ENCODE results near the gene AGAP1. TPM values are rescaled to one million over a fixed set of nuclear protein-coding genes. Genes with fewer than 3 reads are reported as not detected.
A peak's percentile ranks its signal among the peaks of the same experiment; 100 is the strongest.

The AGAP1 gene
- total RNA-seq, 4 donors from 2014 or later = 33.7 to 39.9 (median 35.6) TPM

DNA sequence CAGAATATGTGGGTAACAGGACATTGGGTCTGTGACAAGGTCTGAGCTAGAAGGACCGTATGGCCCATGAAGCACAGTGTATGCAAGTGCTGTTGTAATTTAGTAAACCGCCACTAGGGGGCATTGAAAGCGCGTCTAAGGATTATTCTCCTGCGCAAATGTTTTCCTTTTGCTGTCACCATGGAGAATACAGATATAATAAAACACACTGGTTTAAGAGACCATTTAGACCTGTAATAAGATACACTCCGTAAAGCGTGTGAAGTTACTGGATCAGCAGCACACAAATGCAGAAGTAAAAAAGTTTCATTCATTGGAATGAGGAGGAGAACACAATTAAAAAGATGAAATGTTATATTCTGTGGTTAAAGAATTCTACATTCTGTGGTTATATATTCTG is 272.4 kb downstream of the AGAP1 start:
- no peak for TF ChIP-seq POLR2A (IDR thresholded peaks at IDR 0.05)
- TF ChIP-seq, protein P1, sequence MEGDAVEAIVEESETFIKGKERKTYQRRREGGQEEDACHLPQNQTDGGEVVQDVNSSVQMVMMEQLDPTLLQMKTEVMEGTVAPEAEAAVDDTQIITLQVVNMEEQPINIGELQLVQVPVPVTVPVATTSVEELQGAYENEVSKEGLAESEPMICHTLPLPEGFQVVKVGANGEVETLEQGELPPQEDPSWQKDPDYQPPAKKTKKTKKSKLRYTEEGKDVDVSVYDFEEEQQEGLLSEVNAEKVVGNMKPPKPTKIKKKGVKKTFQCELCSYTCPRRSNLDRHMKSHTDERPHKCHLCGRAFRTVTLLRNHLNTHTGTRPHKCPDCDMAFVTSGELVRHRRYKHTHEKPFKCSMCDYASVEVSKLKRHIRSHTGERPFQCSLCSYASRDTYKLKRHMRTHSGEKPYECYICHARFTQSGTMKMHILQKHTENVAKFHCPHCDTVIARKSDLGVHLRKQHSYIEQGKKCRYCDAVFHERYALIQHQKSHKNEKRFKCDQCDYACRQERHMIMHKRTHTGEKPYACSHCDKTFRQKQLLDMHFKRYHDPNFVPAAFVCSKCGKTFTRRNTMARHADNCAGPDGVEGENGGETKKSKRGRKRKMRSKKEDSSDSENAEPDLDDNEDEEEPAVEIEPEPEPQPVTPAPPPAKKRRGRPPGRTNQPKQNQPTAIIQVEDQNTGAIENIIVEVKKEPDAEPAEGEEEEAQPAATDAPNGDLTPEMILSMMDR (IDR thresholded peaks at IDR 0.05) = peak; percentile 75 to 95 (median 80)
- H3K27ac ChIP-seq = no peak overlapping the region
- peaks cover 0 to 31% (median 0%) of the 10 kb centered on the region in 3 donors for H3K36me3 ChIP-seq
- no peaks in the 10 kb centered on the region for H3K27me3 ChIP-seq
- peaks cover 0 to 4% (median 0%) of the 10 kb centered on the region in 4 donors for H3K4me1 ChIP-seq
- no peaks in the 10 kb centered on the region for H3K9me3 ChIP-seq
- H3K4me3 ChIP-seq = no peak overlapping the region
- DNase-seq (ENCODE audit: low spot score in 2 of 2) = peak in 1 of 2 donors; percentile 88
- 2 to 5% methylated on average over 7 of the region's 7 CpGs for WGBS, 2 donors

DNA sequence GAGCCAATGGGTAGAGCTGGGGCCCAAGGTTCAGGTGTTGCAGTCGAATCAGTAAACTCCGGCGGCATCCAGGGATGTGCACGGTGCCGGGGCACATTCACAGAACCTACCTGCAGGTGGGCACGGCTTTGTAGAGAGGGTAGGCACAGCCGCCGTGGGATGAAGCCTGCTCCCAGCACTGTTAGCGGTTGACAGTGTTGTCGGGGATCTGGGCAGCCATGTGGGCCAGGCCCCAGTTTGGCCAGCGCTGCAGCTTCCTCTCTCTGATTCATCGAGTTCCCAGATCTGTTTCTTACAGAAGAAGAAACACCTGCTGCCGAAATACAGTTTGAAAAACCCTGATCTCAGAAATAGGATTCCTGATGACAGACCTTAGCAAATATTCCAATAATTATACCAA is 274.8 kb downstream of the AGAP1 start:
- DNase-seq (ENCODE audit: low spot score in 2 of 2) = no peak
- no peaks in the 10 kb centered on the region for H3K9me3 ChIP-seq
- no peak overlapping the region for H3K27ac ChIP-seq
- WGBS, 2 donors = 92 to 96% methylated on average over 12 to 13 of the region's 13 CpGs
- H3K27me3 ChIP-seq = no peaks in the 10 kb centered on the region
- TF ChIP-seq POLR2A (IDR thresholded peaks at IDR 0.05) (no peak), EP300 (IDR thresholded peaks at IDR 0.05) (no peak)
- TF ChIP-seq, protein P1 (IDR thresholded peaks at IDR 0.05) = no peak
- no peak overlapping the region for H3K4me3 ChIP-seq
- H3K4me1 ChIP-seq = peaks cover 0 to 4% (median 0%) of the 10 kb centered on the region in 4 donors
- H3K36me3 ChIP-seq = peaks cover 0 to 33% (median 0%) of the 10 kb centered on the region in 3 donors

DNA sequence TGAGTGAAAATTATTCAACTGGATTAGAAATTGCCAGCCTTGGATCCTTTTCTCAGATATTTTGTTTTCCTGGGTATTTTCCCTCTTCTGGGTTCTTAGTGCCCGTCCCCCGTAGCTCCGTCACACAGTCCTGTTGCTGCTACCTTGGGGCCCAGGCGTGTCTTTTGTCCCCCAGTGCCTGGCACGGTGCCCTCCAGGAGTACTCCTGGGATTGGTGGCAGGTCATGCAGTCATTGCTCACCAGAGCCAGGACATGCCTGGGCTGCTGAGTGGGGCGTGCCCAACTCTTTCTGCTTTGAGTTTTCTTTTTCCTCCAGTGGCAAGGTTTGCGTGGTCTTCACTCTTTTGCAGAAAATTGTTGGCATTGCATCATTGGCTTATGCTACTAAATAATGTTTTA is 275.2 kb downstream of the AGAP1 start:
- H3K4me3 ChIP-seq = no peak overlapping the region
- H3K4me1 ChIP-seq = peaks cover 0 to 4% (median 0%) of the 10 kb centered on the region in 4 donors
- no peaks in the 10 kb centered on the region for H3K27me3 ChIP-seq
- no peak overlapping the region for H3K27ac ChIP-seq
- TF ChIP-seq POLR2A (IDR thresholded peaks at IDR 0.05) (no peak), EP300 (IDR thresholded peaks at IDR 0.05) (no peak)
- TF ChIP-seq, protein P1 (IDR thresholded peaks at IDR 0.05) = no peak
- no peak for DNase-seq (ENCODE audit: low spot score in 2 of 2)
- no peaks in the 10 kb centered on the region for H3K9me3 ChIP-seq
- WGBS, 2 donors = 94 to 97% methylated on average over 7 of the region's 7 CpGs
- peaks cover 0 to 28% (median 0%) of the 10 kb centered on the region in 3 donors for H3K36me3 ChIP-seq

DNA sequence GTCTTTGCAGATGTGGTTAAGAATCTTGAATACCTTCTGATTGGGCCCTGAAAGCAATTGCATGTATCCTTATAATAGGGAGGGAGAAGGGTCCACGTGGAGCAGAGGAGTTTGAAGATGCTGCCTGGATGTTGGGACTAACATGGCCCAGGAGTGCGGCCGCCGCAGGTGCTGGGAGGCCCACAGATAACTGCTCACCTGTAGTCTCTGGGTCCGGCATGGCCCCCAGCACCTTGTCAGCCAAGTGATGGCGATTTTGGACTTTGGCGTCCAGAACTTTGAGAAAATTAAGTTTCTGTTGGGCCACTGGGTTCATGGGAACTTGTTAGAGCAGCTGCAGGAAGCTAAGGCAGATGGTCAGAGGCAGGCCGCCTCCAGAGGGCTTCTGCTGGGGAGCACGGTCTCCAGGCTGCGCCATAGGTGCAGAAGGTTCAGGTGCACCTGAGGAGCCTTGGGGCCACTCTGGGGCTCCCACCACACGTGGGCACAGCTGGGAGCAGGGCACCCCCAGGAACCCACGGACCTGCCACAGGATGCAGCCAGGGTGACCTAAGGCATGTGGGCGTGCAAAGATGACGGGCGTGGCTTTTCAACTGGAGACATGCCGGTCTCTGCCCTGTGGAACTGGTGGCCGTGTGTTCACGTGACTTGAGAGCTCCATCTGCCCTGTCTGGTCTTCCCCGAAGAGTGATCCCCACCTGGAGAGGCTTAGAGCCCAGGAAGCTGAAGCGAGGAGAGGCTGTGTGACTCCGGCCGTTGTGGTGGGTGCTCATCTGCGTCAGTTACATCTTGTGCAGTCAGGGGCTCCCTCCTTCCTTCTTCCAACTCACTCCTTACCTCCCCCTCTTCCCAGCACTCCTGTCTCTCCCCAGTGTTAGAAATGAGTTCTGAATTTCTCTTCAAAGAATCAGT is 277.3 kb downstream of the AGAP1 start:
- H3K27me3 ChIP-seq = no peaks in the 10 kb centered on the region
- no peak overlapping the region for H3K4me3 ChIP-seq
- 91 to 92% methylated on average over 20 to 23 of the region's 23 CpGs for WGBS, 2 donors
- DNase-seq (ENCODE audit: low spot score in 2 of 2) = no peak
- H3K9me3 ChIP-seq = no peaks in the 10 kb centered on the region
- peaks cover 0 to 30% (median 0%) of the 10 kb centered on the region in 3 donors for H3K36me3 ChIP-seq
- TF ChIP-seq POLR2A (IDR thresholded peaks at IDR 0.05) = no peak
- no peak for TF ChIP-seq EP300 (IDR thresholded peaks at IDR 0.05)
- TF ChIP-seq, protein P1 (IDR thresholded peaks at IDR 0.05) = no peak
- H3K27ac ChIP-seq = no peak overlapping the region
- H3K4me1 ChIP-seq = peaks cover 0 to 4% (median 0%) of the 10 kb centered on the region in 4 donors
